ENCODE data around the gene ENAH. TPM values are rescaled to one million over a fixed set of nuclear protein-coding genes. Genes with fewer than 3 reads are reported as not detected.

The ENAH gene
- total and polyA plus RNA-seq, 2 donors (not counting 1 experiment from before 2014, with no cell fraction given): 1.3 to 1.6 TPM

DNA sequence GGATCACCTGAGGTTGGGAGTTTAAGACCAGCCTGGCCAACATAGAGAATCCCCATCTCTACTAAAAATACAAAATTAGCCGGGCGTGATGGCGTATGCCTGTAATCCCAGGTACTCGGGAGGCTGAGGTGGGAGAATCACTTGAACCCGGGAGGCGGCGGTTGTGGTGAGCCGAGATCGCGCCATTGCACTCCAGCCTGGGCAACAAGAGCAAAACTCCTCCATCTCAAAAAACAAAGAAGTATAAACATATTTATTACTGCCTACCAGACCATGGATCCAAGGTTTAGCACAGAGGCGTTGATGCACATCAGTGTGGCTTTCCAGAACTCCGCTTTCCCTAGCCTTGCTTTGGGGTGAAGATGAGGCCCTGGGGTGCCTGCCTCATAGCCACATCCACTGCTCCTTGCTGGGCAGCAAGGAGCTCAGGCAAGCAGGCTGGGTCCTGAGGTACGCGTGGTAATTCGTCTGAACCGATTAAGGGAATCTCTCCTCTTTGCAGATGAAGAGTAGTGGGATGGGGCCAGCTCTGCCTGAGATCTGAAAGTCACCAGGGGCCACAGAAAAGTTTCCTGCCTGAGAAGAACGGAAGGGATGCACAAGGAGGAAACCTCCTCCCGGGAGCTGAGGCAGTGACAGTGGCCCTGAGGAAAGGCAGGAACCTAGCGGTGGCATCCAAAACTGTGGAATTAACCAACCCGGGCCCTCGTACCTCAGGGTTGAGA is 172.8 kb downstream of the ENAH start:
- CTCF ChIA-PET: interaction anchor here (0.6 to 5.2 kb wide), 25 partner anchors 10 to 516 kb away, joined by 3 to 35 read pairs (median 5); partner anchors contain the start of genes LBR and SRP9
- Histone ChIP-seq H3K4me3 (ENCODE audit: control extremely low read depth in 1 of 5, extremely low read depth in 1 of 5, insufficient read depth in 1 of 5, low read depth in 2 of 5, low read length in 4 of 5) (no peak overlapping the region), H3K4me1 (ENCODE audit: control insufficient read depth in 2 of 2, insufficient read depth in 2 of 2, low read length in 2 of 2) (peaks cover 47 to 56% of the 10 kb centered on the region in 2 donors), H4K20me1 (ENCODE audit: control insufficient read depth, insufficient read depth, low read length, poor library complexity, severe bottlenecking) (no peaks in the 10 kb centered on the region), H2AFZ (ENCODE audit: insufficient read depth, low read depth, low read length, poor library complexity, severe bottlenecking) (peak overlapping the region; percentile 46), H3K4me2 (replicated peaks; ENCODE audit: low read depth, low read length, poor library complexity, severe bottlenecking) (peak overlapping the region; percentile 50), H3K9ac (ENCODE audit: low read length) (no peak overlapping the region), H3K27ac (ENCODE audit: low read length in 2 of 2) (peak overlapping the region; percentile 17 to 50), H3K36me3 (replicated peaks in 1 of 2; ENCODE audit: control extremely low read depth in 1 of 2, control insufficient read depth in 1 of 2, extremely low read depth in 1 of 2, insufficient read depth in 2 of 2, low read length in 1 of 2) (no peaks in the 10 kb centered on the region), H3K9me3 (ENCODE audit: control extremely low read depth in 1 of 3, control insufficient read depth in 2 of 3, insufficient read depth in 1 of 3, low read length in 2 of 3) (peaks cover 0 to 5% (median 0%) of the 10 kb centered on the region in 3 donors), H3K79me2 (ENCODE audit: control insufficient read depth, insufficient read depth, low read length) (no peaks in the 10 kb centered on the region), H3K27me3 (replicated peaks in 1 of 4; ENCODE audit: control extremely low read depth in 1 of 4, control insufficient read depth in 3 of 4, insufficient read depth in 4 of 4, low read length in 3 of 4) (no peaks in the 10 kb centered on the region)
- Mint-ChIP-seq H3K4me3 (peak overlapping the region; percentile 67), H3K27me3 (no peaks in the 10 kb centered on the region), H3K9me3 (ENCODE audit: insufficient read depth) (no peaks in the 10 kb centered on the region), H3K27ac (peak overlapping the region; percentile 69), H3K4me1 (peaks cover 59% of the 10 kb centered on the region)
- POLR2A ChIA-PET: interaction anchor here (0.7 to 1.4 kb wide), 4 partner anchors 9 to 444 kb away, joined by 3 to 6 read pairs (median 4); no protein-coding TSS in a partner anchor
- ATAC-seq (ENCODE audit: low read depth) (no peak), DNase-seq (peak; percentile 48)
- 52% methylated on average over 11 of the region's 21 CpGs for WGBS (ENCODE audit: insufficient coverage)
- TF ChIP-seq, protein P1, sequence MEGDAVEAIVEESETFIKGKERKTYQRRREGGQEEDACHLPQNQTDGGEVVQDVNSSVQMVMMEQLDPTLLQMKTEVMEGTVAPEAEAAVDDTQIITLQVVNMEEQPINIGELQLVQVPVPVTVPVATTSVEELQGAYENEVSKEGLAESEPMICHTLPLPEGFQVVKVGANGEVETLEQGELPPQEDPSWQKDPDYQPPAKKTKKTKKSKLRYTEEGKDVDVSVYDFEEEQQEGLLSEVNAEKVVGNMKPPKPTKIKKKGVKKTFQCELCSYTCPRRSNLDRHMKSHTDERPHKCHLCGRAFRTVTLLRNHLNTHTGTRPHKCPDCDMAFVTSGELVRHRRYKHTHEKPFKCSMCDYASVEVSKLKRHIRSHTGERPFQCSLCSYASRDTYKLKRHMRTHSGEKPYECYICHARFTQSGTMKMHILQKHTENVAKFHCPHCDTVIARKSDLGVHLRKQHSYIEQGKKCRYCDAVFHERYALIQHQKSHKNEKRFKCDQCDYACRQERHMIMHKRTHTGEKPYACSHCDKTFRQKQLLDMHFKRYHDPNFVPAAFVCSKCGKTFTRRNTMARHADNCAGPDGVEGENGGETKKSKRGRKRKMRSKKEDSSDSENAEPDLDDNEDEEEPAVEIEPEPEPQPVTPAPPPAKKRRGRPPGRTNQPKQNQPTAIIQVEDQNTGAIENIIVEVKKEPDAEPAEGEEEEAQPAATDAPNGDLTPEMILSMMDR (IDR thresholded peaks at IDR 0.05): no peak
- TF ChIP-seq EZH2 (IDR thresholded peaks at IDR 0.05; ENCODE audit: borderline replicate concordance, insufficient read depth, low read depth, low read length, poor library complexity, severe bottlenecking): no peak
- intact Hi-C loops (cut with micrococcal nuclease): loop anchor here (1.0 to 5.0 kb wide), 5 partner anchors 13 to 367 kb away; no protein-coding TSS in a partner anchor

DNA sequence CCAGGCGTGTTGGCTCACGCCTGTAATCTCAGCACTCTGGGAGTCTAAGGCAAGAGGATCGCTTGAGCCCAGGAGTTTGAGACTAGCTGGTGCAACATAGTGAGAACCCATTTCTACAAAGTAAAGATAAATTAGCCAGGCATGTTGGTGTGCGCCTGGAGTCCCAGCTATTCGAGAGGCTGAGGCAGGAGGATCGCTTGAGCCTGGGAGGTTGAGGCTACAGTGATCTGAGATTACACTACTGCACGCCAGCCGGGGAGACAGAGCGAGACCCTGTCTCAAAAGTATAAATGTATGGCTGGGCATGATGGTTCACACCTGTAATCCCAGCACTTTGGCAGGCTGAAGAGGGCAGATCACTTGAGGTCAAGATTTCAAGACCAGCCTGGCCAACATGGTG is 173.6 kb downstream of the ENAH start:
- Histone ChIP-seq H3K79me2 (ENCODE audit: control insufficient read depth, insufficient read depth, low read length) (no peaks in the 10 kb centered on the region), H3K27me3 (replicated peaks in 1 of 4; ENCODE audit: control extremely low read depth in 1 of 4, control insufficient read depth in 3 of 4, insufficient read depth in 4 of 4, low read length in 3 of 4) (no peaks in the 10 kb centered on the region), H3K4me1 (ENCODE audit: control insufficient read depth in 2 of 2, insufficient read depth in 2 of 2, low read length in 2 of 2) (peaks cover 48 to 64% of the 10 kb centered on the region in 2 donors), H3K9ac (ENCODE audit: low read length) (no peak overlapping the region), H3K4me2 (replicated peaks; ENCODE audit: low read depth, low read length, poor library complexity, severe bottlenecking) (peak overlapping the region; percentile 29), H3K9me3 (ENCODE audit: control extremely low read depth in 1 of 3, control insufficient read depth in 2 of 3, insufficient read depth in 1 of 3, low read length in 2 of 3) (peaks cover 0 to 5% (median 0%) of the 10 kb centered on the region in 3 donors), H4K20me1 (ENCODE audit: control insufficient read depth, insufficient read depth, low read length, poor library complexity, severe bottlenecking) (no peaks in the 10 kb centered on the region), H3K36me3 (replicated peaks in 1 of 2; ENCODE audit: control extremely low read depth in 1 of 2, control insufficient read depth in 1 of 2, extremely low read depth in 1 of 2, insufficient read depth in 2 of 2, low read length in 1 of 2) (no peaks in the 10 kb centered on the region), H2AFZ (ENCODE audit: insufficient read depth, low read depth, low read length, poor library complexity, severe bottlenecking) (peak overlapping the region; percentile 29), H3K27ac (ENCODE audit: low read length in 2 of 2) (peak overlapping the region in 1 of 2 donors; percentile 20), H3K4me3 (ENCODE audit: control extremely low read depth in 1 of 5, extremely low read depth in 1 of 5, insufficient read depth in 1 of 5, low read depth in 2 of 5, low read length in 4 of 5) (no peak overlapping the region)
- ChIA-PET POLR2A (interaction anchor here (0.7 kb wide), 1 partner anchor 445 kb away, joined by 6 read pairs; no protein-coding TSS in a partner anchor), CTCF (interaction anchor here (0.7 to 7.1 kb wide), 16 partner anchors 9 to 1566 kb away, joined by 3 to 86 read pairs (median 4); partner anchors contain the start of genes SRP9 and TMEM63A)
- Mint-ChIP-seq H3K9me3 (ENCODE audit: insufficient read depth) (no peaks in the 10 kb centered on the region), H3K4me3 (peak overlapping the region; percentile 59), H3K4me1 (peaks cover 61% of the 10 kb centered on the region), H3K27me3 (no peaks in the 10 kb centered on the region), H3K27ac (peak overlapping the region; percentile 79)
- WGBS (ENCODE audit: insufficient coverage): 96% methylated on average over 6 of the region's 9 CpGs
- DNase-seq (peak; percentile 15), ATAC-seq (ENCODE audit: low read depth) (no peak)
- TF ChIP-seq, protein P1 (IDR thresholded peaks at IDR 0.05): no peak
- intact Hi-C loops (cut with micrococcal nuclease): loop anchor here (5.0 kb wide), 2 partner anchors 178 to 368 kb away; no protein-coding TSS in a partner anchor

Measured in B cell (primary cell).